ENCODE data around the gene ELMOD3. TPM values are rescaled to one million over a fixed set of nuclear protein-coding genes. Genes with fewer than 3 reads are reported as not detected.

Gene ELMOD3
- 19.6 TPM for total RNA-seq
- long read RNA-seq, partial matches to known transcripts, result 8 of 56 reads
- long read RNA-seq, other reads (novel, unspliced or antisense), result 41 of 56 reads

- ATAC-seq (peak; percentile 98 to 99), DNase-seq (peak; percentile 97)
- no peak for TF ChIP-seq CTCF (IDR thresholded peaks at IDR 0.05)
- intact Hi-C loops (cut with DNase I), result no loop called here
- Histone ChIP-seq H3K4me1 (peaks cover 25% of the 10 kb centered on the region), H3K27me3 (ENCODE audit: low read depth) (no peaks in the 10 kb centered on the region), H3K36me3 (peaks cover 51% of the 10 kb centered on the region), H3K4me3 (peak within 1 kb of the TSS; percentile 88), H3K27ac (peak within 1 kb of the TSS; percentile 90), H3K9me3 (no peaks in the 10 kb centered on the region)
Observed at GRCh38 chr2:85354286-85355072, at the start of gene ELMOD3, which contains the start of gene RETSAT. Gene ELMOD3, plus strand, starts transcription at chr2:85354769. Its CDS starts 2,430 bp downstream, at chr2:85357199. Gene RETSAT, minus strand, starts transcription at chr2:85354528. Its CDS starts 21 bp downstream, at chr2:85354507.

- no peaks in the 10 kb centered on the region for H3K9me3 ChIP-seq
- intact Hi-C loops (cut with DNase I), result no loop called here
Observed at GRCh38 chr2:85307527-85307897, 47.1 kb upstream of the ELMOD3 start.

GRCh38 chr2:85308201-85308600, 46.4 kb upstream of the ELMOD3 start:
- Histone ChIP-seq H3K4me1 (peaks cover 26% of the 10 kb centered on the region), H3K36me3 (peaks cover 45% of the 10 kb centered on the region), H3K27me3 (ENCODE audit: low read depth) (no peaks in the 10 kb centered on the region), H3K4me3 (no peak overlapping the region), H3K27ac (no peak overlapping the region), H3K9me3 (no peaks in the 10 kb centered on the region)
- intact Hi-C loops (cut with DNase I), result no loop called here
- no peak for DNase-seq
- no peak for TF ChIP-seq CTCF (IDR thresholded peaks at IDR 0.05)
- ATAC-seq, result no peak

More at GRCh38 chr2:85307527-85307897, 47.1 kb upstream of the ELMOD3 start:
- no peaks in the 10 kb centered on the region for H3K27me3 ChIP-seq (ENCODE audit: low read depth)
- H3K4me1 ChIP-seq, result peaks cover 26% of the 10 kb centered on the region
- H3K36me3 ChIP-seq, result peaks cover 41% of the 10 kb centered on the region
- ATAC-seq (no peak), DNase-seq (no peak)
- H3K27ac ChIP-seq, result peak overlapping the region; percentile 40
- no peak for TF ChIP-seq CTCF (IDR thresholded peaks at IDR 0.05)
- no peak overlapping the region for H3K4me3 ChIP-seq

GRCh38 chr2:85308896-85309555, 45.5 kb upstream of the ELMOD3 start:
- Histone ChIP-seq H3K27ac (peak overlapping the region; percentile 46), H3K4me1 (peaks cover 26% of the 10 kb centered on the region), H3K9me3 (no peaks in the 10 kb centered on the region), H3K27me3 (ENCODE audit: low read depth) (no peaks in the 10 kb centered on the region), H3K36me3 (peaks cover 45% of the 10 kb centered on the region), H3K4me3 (no peak overlapping the region)
- DNase-seq (peak; percentile 63), ATAC-seq (peak; percentile 53 to 58)
- no peak for TF ChIP-seq CTCF (IDR thresholded peaks at IDR 0.05)
- intact Hi-C loops (cut with DNase I), result no loop called here

- Histone ChIP-seq H3K4me3 (peak overlapping the region; percentile 15), H3K4me1 (peaks cover 26% of the 10 kb centered on the region), H3K36me3 (peaks cover 48% of the 10 kb centered on the region), H3K9me3 (no peaks in the 10 kb centered on the region), H3K27ac (peak overlapping the region; percentile 27), H3K27me3 (ENCODE audit: low read depth) (no peaks in the 10 kb centered on the region)
- intact Hi-C loops (cut with DNase I), result no loop called here
- TF ChIP-seq CTCF (IDR thresholded peaks at IDR 0.05), result no peak
- peak in 1 of 2 donors; percentile 20 for ATAC-seq
- DNase-seq, result no peak
Observed at GRCh38 chr2:85309699-85310321, 44.8 kb upstream of the ELMOD3 start.
